GM19043 (cell line): ENCODE results near the gene GTF3A.

Experiments used
- ATAC-seq: cut with Tn5 transposase; IDR thresholded peaks from one replicate; pipeline ENCODE4 v1.9.1; 2021; ENCODE audit warnings: low read depth; ENCODE audit not compliant: unreplicated experiment

The GTF3A gene

DNA sequence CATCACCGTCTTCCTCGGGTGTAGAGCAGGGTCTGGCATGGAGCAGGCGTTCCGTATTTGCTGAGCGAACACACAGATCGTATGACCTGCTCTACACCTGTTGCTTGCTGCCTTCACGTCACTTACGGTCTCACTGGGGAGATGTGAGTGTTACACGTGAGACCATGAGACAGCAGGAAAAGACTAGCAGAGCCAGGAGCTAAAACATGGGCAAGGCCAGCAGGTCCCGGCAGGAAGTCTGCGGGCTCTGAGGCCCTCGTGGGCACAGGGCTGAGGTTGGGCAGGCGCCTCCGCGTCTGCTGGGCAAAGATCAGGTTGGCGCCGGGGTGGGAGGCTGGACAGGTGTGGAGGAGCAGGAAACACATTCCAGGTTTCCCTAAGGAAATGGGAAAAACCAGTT lies 19.7 kb upstream of the GTF3A start:
- no peak for ATAC-seq

DNA sequence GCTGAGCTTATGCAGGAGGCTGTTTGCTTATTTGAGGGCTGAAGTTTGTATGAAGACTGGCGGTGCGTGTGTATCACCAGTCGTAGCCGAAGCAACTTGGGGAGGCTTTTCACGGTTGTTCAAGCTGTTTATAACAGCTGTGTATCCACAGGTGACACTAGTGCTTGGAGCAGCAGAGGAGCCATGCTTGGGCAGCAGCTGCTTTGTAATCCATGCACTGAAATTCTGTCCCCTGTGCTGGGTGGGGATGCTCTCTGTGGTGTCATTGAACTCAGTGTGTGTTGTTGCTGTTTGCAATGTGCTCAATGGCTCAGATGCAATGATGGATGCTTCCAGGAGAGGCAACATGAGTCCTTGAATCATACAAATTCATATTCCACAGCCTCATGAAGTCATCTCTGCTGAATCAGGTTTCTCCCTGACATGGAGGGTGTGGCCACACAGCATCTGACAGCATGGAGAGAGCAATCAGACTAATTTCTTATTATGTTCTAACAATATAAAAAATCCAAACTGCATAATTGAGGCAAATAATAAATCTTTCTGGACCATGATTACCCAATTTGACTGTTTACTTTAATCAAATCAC lies 18.8 kb upstream of the GTF3A start:
- no peak for ATAC-seq

- ATAC-seq: no peak
These were observed 18.1 kb upstream of the GTF3A start for GRCh38 chr13:27406178-27406939.

GRCh38 chr13:27408074-27408473 lies 16.3 kb upstream of the GTF3A start:
- no peak for ATAC-seq

DNA sequence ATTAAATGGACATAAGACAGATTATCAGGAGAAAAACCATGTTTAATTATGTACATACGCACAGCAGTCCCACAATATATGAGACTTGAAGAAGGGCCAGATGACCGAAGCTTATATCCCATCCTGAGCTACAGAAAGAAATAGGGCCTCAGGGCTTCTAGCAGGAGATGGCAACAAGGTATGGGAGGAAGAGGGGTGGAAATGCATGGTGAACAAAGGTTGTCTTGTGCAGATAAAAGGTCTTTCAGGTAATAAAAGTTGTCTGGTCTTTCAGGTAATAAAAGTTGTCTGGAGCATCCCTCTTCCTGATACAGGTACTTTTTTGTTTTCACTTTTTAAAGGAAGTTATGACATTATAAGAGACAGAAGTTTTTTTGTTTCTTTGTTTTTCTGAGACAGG lies 15.4 kb upstream of the GTF3A start:
- ATAC-seq: no peak

DNA sequence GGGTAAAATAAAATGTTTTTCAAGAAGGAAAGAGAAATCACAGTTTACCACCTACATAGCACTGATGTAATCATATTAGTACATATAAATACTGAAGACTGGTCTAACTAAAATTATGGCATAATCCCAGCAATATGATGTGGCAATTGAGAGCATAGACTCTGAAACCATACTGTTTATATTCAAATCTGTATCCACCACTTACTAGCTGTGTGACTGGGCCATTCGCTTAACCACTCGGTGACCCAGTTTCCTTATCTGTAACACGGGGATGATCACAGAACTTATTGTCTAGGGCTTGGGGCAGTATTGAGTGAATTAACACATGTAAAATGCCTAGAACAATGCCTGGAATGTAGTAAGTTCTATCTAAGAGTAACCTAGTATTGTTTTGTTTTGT lies 13.1 kb upstream of the GTF3A start:
- no peak for ATAC-seq

- no peak for ATAC-seq
These were observed 9.3 kb upstream of the GTF3A start for GRCh38 chr13:27415116-27415515.

DNA sequence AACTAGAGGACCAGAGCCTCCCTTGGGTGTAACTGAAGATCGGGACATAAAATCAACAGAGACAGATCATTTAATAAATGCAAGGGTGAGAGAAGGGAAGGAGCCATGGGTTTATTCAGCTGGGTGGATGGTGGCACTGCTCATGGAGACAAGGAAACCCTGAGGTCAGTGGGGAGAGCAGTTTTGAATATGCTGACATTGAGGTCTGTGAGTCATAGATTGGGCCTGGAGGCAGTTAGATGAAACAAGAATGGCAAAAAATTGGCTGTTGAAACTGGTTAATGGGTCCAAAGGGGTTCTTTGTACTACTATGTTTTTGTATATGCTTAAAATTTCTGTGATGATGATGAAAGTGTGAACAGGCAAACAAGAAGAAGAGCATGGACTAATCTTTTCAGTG lies 5.1 kb upstream of the GTF3A start:
- no peak for ATAC-seq

DNA sequence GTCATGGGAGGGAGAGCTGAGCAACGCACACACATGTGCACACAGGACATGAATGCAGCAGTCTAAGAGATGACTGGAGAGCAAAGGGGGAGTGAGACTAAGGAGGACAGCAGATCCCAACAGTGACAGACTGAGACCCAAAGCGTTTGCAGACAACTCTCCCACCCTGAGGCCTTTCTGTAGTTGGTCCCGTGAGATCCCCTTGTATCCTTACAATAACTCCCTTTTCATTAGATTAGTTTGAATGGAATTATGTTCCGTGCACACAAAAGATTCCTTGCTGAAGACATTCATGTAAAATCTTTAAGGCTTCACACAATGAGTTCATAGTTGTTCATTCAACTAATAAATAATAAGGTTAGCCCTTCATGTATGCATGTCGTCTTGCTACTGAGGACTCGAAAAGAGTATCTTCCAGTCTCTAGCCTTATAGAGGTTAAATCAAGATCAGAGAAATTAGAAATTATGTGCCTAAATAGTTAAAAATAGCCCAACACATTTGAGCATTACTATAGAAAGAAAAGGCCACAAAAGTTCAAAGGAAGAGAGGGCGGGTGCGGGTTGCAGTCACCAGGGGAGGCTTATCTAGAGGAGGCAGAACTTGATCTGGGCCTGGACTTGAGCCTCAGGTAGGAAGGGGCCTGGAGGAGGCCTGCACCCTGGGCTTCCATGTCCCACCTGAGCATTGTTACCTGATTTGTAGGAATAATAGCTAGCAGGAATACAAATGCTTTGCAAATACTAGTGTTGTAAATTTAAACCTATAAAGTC lies 3.1 kb upstream of the GTF3A start:
- no peak for ATAC-seq

DNA sequence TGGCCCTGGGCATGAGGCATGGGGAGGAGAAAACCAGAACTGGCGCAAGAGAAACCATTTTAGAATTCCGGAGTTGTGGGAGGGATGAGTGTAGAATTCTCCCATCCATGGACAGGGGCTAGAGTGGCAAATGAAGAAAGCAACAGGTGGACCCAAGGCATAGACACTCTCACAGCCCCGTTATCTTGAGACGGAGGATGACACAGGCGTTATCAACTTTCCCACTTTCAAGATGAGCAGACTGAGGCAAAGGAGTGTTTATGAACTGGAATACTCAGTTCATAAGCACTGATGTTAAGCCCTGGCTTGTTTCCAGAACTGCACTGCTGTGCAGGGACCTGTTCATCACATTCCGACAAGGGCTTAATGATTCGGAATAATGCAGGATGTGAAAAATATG lies 1.1 kb upstream of the GTF3A start:
- ATAC-seq: no peak

DNA sequence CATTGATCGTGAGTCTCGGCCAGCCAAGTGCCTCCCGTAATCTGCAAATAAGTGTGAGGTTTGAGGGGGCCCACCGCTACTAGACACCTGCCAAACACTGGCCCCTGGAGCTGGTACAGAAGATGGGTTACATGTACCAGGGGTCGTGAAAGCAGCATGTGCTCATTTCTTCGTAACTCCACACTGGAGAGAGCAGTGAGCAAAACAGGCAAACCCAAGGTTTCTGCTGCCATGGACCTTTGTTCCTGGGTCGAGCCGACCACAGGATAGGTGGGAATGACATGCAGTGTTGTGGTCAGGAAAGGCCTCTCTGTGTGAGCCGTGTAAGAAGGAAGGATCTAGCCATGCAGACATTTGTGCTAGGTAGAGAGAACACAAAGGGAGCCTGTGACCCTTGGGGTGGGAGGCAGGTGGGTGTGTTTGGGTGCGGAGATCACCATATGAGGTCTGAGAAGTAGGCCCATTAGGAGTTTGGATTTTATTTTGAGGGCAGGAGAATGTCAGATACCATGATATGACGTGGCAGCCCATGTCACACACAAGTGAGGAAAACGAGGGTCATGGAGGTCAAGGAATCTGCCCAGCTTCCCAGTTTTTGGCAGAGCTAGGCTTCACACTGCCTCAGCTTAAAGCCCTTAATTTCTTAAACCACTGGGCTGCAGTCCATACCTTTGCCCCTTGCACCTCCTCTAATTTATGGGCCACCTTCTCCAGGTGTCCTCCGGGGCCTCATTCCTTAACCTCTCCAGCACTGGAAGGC lies 919 bp downstream of the GTF3A start:
- no peak for ATAC-seq

DNA sequence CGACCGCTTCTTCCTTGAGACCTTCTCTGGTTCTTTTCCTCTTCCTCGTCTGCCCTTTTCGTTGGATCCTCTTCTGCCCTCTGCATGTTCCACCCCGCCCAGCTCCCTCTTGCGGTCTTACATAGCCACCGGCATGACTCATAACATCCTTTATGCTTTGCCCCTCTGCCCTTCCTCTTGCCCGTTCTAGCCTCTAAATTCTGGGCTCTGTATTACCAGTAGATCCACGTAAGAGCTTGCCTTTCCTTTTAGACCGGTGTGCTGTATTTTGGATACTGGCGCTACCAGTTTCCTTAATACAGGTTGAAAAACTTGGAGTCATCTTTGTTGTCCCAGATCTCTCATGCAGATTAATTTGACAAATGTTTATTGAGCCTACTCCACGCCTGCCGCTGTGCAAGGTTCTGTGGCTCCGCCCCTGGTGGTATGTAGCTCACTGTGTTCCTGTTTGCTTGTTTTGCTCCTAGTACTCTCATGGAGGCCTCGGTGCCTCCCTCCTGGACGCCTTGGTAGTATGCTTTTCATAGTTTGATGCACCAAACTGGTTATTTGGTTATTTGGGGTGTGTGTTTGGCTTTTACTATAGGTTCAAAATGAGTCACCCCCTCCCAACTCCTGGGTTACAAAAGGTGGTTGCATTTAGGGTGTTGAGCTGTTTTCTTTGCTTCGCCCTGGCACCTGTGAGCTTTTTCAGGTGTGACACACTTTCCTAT lies 1.7 kb downstream of the GTF3A start:
- peak; percentile 64 for ATAC-seq

- no peak for ATAC-seq
These were observed 3.2 kb downstream of the GTF3A start for GRCh38 chr13:27427641-27428040.

DNA sequence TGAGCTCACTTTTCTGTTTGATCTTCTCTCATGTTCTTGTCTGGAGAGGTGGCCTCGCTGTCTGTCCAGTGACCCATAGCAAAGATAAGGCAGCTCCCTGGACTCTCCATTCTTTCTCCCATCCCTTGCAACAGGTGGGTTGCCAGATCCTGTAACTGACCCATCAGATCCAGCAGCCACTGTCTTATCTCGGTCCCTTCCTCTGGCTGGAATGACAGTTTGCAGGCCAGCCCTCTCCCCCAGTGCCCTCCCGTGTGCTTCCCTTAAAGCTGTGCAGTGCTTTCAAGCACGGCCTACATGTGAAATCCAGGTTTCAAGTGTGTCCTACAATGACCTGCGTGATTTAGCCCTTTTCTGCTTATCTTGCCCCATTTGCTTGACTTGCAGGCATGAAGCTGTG lies 3.7 kb downstream of the GTF3A start:
- no peak for ATAC-seq

- no peak for ATAC-seq
These were observed 7.8 kb downstream of the GTF3A start for GRCh38 chr13:27432180-27432579.

DNA sequence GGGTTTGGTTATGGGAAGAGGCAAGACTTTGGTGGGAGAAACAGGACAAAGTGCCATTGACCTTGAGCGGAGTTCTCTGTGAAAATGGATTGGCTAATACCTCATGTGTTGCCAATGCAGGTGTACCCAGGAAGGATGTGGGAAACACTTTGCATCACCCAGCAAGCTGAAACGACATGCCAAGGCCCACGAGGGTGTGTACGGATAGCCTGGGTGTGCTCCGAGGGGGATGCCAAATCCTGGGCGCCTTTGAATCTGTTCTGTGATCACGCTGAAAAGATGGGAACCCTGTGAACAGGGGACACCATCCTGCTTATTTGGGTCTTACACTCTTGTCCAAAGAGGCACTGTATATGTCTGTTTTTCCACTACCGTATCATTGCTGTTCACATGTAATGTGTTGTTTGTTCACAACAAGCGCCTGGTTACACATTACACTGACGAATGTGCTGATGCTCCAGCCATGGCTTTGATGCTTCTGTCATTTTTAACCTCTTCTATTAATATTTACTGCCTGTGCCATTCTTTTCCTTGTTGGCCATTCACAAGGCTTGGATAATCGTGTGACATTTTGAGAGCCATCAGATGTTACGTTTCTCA lies 8.3 kb downstream of the GTF3A start:
- no peak for ATAC-seq

DNA sequence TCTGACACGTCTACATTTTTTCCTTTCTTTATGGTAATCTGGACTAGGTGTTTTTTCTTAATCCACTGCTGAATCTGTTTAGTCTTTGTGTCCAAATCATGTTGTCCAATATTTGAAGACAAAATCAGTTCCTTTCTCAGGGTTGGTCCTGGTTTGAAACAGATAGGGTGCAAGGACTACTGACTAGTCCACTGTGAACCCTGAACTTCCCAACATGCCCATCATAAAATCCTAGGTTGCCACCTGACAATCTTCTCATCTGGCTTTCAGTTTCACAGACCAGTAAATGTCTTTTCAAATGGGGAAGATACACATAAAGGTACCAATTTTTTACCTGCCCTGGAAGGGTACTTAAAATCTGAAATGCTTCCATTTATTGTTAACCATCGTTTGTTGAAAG lies 12.7 kb downstream of the GTF3A start:
- ATAC-seq: no peak

DNA sequence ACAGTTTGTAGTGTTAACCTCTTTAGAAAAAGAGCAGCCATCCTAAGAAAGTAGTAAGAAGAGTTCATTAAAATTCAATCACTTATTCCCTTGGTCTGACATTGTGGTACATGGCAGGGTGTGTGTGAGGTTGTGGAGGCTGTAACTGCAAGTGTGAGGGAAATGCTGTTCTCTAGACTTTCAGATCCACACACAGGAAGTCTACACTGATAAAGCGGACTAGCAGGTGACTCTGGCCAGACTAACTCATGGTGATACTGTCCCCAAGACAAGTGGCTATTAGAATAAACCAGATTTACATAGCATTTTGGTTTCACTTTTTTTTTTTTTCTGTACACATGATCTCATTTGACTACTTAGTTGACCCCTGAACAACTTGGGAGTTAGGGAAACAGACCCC lies 16.0 kb downstream of the GTF3A start:
- ATAC-seq: no peak

- no peak for ATAC-seq
These were observed 17.7 kb downstream of the GTF3A start for GRCh38 chr13:27442071-27442647.

- ATAC-seq: no peak
These were observed 18.4 kb downstream of the GTF3A start for GRCh38 chr13:27442797-27443196.
